Right lobe of liver (tissue), 6 donors: ENCODE results near the gene RGS6. TPM values are rescaled to one million over a fixed set of nuclear protein-coding genes. Genes with fewer than 3 reads are reported as not detected.

ENCODE experiments used
- ATAC-seq, 4 donors: fragments of 200-7000 bp; cut with Tn5 transposase; one replicate each; pipeline ENCODE4 v1.9.1; 2020; ENCODE audit warnings: mild to moderate bottlenecking in 4 of 4, moderate library complexity in 4 of 4
- DNase-seq, 3 donors: peaks; one replicate each; pipeline ENCODE4 v3.0.0-alpha.2; 2020
- H3K27ac ChIP-seq, 3 donors: fragments of 200-600 bp; one replicate each; pipeline ENCODE4 v1.8.0; 2022
- H3K27me3 ChIP-seq, 2 donors: fragments of 200-600 bp; one replicate each; pipeline ENCODE4 v1.8.0; 2022
- H3K36me3 ChIP-seq, 4 donors: fragments of 200-600 bp; sonication (generic) in 1 of 4; one replicate each; pipeline versions ENCODE4 v1.5.1 to v1.8.0; 2017 to 2022; ENCODE audit warnings: control low read depth in 1 of 4
- H3K4me1 ChIP-seq, 4 donors: fragments of 200-600 bp; sonication (generic) in 1 of 4; one replicate each; pipeline versions ENCODE4 v1.5.1 to v1.8.0; 2017 to 2022; ENCODE audit warnings: control low read depth in 1 of 4
- H3K4me3 ChIP-seq, 3 donors: fragments of 200-600 bp; one replicate each; pipeline ENCODE4 v1.8.0; 2022
- H3K9me3 ChIP-seq, 4 donors: fragments of 200-600 bp; sonication (generic) in 1 of 4; one replicate each; pipeline versions ENCODE4 v1.5.1 to v1.8.0; 2017 to 2022; ENCODE audit warnings: control low read depth in 1 of 4
- CTCF ChIP-seq, 4 donors: fragments of 200-600 bp in 3 of 4; fragments of 450-650 bp in 1 of 4; IDR thresholded peaks; one replicate each; pipeline versions ENCODE4 v1.5.1 to v1.8.0; 2016 to 2022; ENCODE audit warnings: antibody characterized with exemption in 4 of 4, mild to moderate bottlenecking in 2 of 4
- POLR2A ChIP-seq: fragments of 450-650 bp; IDR thresholded peaks from one replicate; pipeline ENCODE4 v1.6.1; 2017; ENCODE audit warnings: antibody characterized with exemption, mild to moderate bottlenecking
- WGBS: methylation state at CpG from one replicate; pipeline ENCODE4 v1.1.6; 2018; ENCODE audit warnings: low coverage, low lambda C conversion rate; ENCODE audit not compliant: insufficient coverage; ENCODE audit errors: missing lambda C conversion rate; 5-methylcytosine and 5-hydroxymethylcytosine counted together
- intact Hi-C, 2 donors: fragments of 100-400 bp; cut with DNase I; formaldehyde crosslinking; loops; one replicate each; pipeline versions ENCODE4 v1.11.2 to v1.14.1; 2022
- total RNA-seq, 6 experiments: library from RNA; depleted of rRNA in 2 of 6; stranded (reverse); fragments of >200 nt in 2 of 6; fragmentation: NEBNext Ultra II Directional in 3 of 6; extraction: Animal tissue kit (Norgen Biotek cat#: 25700) in 3 of 6; gene quantifications; one replicate each; pipeline versions ENCODE4 v1.1.0 to v1.2.4, GENCODE V29; 2016 to 2023
- donor health status: DM: no; HTN: yes; CAD: no.
- donor health status: DM: no; HTN: no; CAD: no.
- donor health status: DM: no; HTN: no; CAD: no.
- donor health status: DM: no; HTN: yes; CAD: no.
- donor health status: DM: no; HTN: yes; CAD: no.

RGS6 gene
- total RNA-seq, 6 experiments from 2014 or later, result 0.07 TPM; not detected in 5

GRCh38 chr14:71988476-71988875 lies 56.2 kb downstream of the RGS6 start:
- Histone ChIP-seq H3K4me3 (no peak overlapping the region), H3K27me3 (no peaks in the 10 kb centered on the region), H3K9me3 (no peaks in the 10 kb centered on the region), H3K36me3 (no peaks in the 10 kb centered on the region), H3K27ac (no peak overlapping the region), H3K4me1 (no peaks in the 10 kb centered on the region)
- no peak for TF ChIP-seq POLR2A
- no peak for TF ChIP-seq CTCF (IDR thresholded peaks at IDR 0.05)
- intact Hi-C loops, result no loop called here
- 68% methylated on average over 5 of the region's 5 CpGs for WGBS
- ATAC-seq (no peak), DNase-seq (no peak)

- Histone ChIP-seq H3K27ac (no peak overlapping the region), H3K9me3 (no peaks in the 10 kb centered on the region), H3K4me1 (no peaks in the 10 kb centered on the region), H3K4me3 (no peak overlapping the region), H3K36me3 (no peaks in the 10 kb centered on the region), H3K27me3 (no peaks in the 10 kb centered on the region)
- ATAC-seq, result no peak
- no peak for TF ChIP-seq CTCF (IDR thresholded peaks at IDR 0.05)
- no peak for TF ChIP-seq POLR2A
- no peak for DNase-seq
- 77% methylated on average over 3 of the region's 3 CpGs for WGBS
- intact Hi-C loops, result no loop called here
Observed at GRCh38 chr14:71988939-71989338, 56.7 kb downstream of the RGS6 start.

GRCh38 chr14:71994416-71994815 lies 62.2 kb downstream of the RGS6 start:
- H3K27ac ChIP-seq, result no peak overlapping the region
- ATAC-seq, result no peak
- WGBS, result 44% methylated on average over 5 of the region's 5 CpGs
- no peaks in the 10 kb centered on the region for H3K27me3 ChIP-seq
- H3K9me3 ChIP-seq, result no peaks in the 10 kb centered on the region
- H3K4me3 ChIP-seq, result no peak overlapping the region
- no peaks in the 10 kb centered on the region for H3K4me1 ChIP-seq
- TF ChIP-seq POLR2A (no peak), CTCF (IDR thresholded peaks at IDR 0.05) (no peak)
- intact Hi-C loops, result no loop called here
- no peaks in the 10 kb centered on the region for H3K36me3 ChIP-seq
- no peak for DNase-seq

GRCh38 chr14:71995741-71996140 lies 63.5 kb downstream of the RGS6 start:
- Histone ChIP-seq H3K9me3 (no peaks in the 10 kb centered on the region), H3K4me1 (no peaks in the 10 kb centered on the region), H3K27me3 (no peaks in the 10 kb centered on the region), H3K4me3 (no peak overlapping the region), H3K36me3 (no peaks in the 10 kb centered on the region), H3K27ac (no peak overlapping the region)
- no peak for DNase-seq
- WGBS, result 90% methylated on average over 6 of the region's 9 CpGs
- ATAC-seq, result no peak
- intact Hi-C loops, result no loop called here
- no peak for TF ChIP-seq POLR2A
- no peak for TF ChIP-seq CTCF (IDR thresholded peaks at IDR 0.05)

- Histone ChIP-seq H3K36me3 (no peaks in the 10 kb centered on the region), H3K4me3 (no peak overlapping the region), H3K27ac (no peak overlapping the region), H3K27me3 (no peaks in the 10 kb centered on the region), H3K4me1 (no peaks in the 10 kb centered on the region), H3K9me3 (no peaks in the 10 kb centered on the region)
- TF ChIP-seq CTCF (IDR thresholded peaks at IDR 0.05) (no peak), POLR2A (no peak)
- intact Hi-C loops, result no loop called here
- 67% methylated on average over 3 of the region's 3 CpGs for WGBS
- no peak for DNase-seq
- ATAC-seq, result no peak
Observed at GRCh38 chr14:71996610-71997009, 64.4 kb downstream of the RGS6 start.
